Measurements from ENCODE around the gene HIBCH.

- TF ChIP-seq CTCF (conservative IDR thresholded peaks at IDR 0.05; ENCODE audit: low read length) (no peak), EZH2phosphoT487 (IDR thresholded peaks at IDR 0.05; ENCODE audit: borderline replicate concordance, low read depth, low read length) (no peak)
Observed at GRCh38 chr2:190360965-190361364, 41.3 kb upstream of the HIBCH start.
